ENCODE measurements around the gene AGBL3.

AGBL3 gene

GRCh38 chr7:135161669-135162068, 175.4 kb downstream of the AGBL3 start:
- no peak for TF ChIP-seq CTCF (IDR thresholded peaks at IDR 0.05)

- TF ChIP-seq CTCF (IDR thresholded peaks at IDR 0.05) = no peak
These were observed 176.2 kb downstream of the AGBL3 start for GRCh38 chr7:135162382-135163001.

- no peak for TF ChIP-seq CTCF (IDR thresholded peaks at IDR 0.05)
These were observed 178.2 kb downstream of the AGBL3 start for GRCh38 chr7:135164357-135165061.

GRCh38 chr7:135165862-135166261, 179.6 kb downstream of the AGBL3 start:
- TF ChIP-seq CTCF (IDR thresholded peaks at IDR 0.05) = no peak

GRCh38 chr7:135166338-135166990, 180.2 kb downstream of the AGBL3 start:
- no peak for TF ChIP-seq CTCF (IDR thresholded peaks at IDR 0.05)

- no peak for TF ChIP-seq CTCF (IDR thresholded peaks at IDR 0.05)
These were observed 181.1 kb downstream of the AGBL3 start for GRCh38 chr7:135167365-135167917.

- no peak for TF ChIP-seq CTCF (IDR thresholded peaks at IDR 0.05)
These were observed 181.7 kb downstream of the AGBL3 start for GRCh38 chr7:135168001-135168400.

All from LNCAP (cell line).